ENCODE results near the gene S1PR5. TPM values are rescaled to one million over a fixed set of nuclear protein-coding genes. Genes with fewer than 3 reads are reported as not detected.

The S1PR5 gene
- total RNA-seq, 1 donor from 2014 or later = not detected

DNA sequence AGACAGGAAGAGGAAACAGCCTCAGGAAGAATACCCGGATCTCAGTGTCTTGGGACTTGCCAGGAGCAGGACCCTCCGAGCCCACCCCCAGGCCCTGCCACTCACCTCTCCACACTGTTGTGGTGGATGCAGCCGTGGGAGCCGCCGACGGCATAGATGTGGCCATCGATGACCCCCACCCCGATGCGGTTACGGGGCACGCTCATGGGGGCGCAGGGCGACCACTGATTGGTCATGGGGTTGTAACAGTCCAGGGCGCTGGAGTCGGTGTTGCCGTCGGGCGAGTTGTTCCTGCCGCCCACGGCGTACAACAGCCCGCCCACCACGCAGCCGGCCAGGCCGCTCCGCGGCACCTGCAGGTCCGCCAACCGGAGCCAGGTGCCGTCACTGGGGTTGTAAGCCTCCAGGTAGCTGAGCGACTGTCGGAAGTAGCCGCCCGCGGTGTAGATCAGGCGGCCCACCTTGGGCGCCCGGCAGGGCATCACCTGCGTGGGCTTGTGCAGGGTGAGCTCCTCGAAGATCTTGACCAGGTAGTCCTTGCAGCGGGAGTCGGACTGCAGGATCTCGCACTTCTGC is 25.7 kb downstream of the S1PR5 start:
- H3K4me3 ChIP-seq (ENCODE audit: low read depth, low read length) = no peak overlapping the region
- DNase-seq (ENCODE audit: low read depth) = no peak
- TF ChIP-seq, protein P1, sequence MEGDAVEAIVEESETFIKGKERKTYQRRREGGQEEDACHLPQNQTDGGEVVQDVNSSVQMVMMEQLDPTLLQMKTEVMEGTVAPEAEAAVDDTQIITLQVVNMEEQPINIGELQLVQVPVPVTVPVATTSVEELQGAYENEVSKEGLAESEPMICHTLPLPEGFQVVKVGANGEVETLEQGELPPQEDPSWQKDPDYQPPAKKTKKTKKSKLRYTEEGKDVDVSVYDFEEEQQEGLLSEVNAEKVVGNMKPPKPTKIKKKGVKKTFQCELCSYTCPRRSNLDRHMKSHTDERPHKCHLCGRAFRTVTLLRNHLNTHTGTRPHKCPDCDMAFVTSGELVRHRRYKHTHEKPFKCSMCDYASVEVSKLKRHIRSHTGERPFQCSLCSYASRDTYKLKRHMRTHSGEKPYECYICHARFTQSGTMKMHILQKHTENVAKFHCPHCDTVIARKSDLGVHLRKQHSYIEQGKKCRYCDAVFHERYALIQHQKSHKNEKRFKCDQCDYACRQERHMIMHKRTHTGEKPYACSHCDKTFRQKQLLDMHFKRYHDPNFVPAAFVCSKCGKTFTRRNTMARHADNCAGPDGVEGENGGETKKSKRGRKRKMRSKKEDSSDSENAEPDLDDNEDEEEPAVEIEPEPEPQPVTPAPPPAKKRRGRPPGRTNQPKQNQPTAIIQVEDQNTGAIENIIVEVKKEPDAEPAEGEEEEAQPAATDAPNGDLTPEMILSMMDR (conservative IDR thresholded peaks at IDR 0.05; ENCODE audit: low read depth, low read length) = no peak

DNA sequence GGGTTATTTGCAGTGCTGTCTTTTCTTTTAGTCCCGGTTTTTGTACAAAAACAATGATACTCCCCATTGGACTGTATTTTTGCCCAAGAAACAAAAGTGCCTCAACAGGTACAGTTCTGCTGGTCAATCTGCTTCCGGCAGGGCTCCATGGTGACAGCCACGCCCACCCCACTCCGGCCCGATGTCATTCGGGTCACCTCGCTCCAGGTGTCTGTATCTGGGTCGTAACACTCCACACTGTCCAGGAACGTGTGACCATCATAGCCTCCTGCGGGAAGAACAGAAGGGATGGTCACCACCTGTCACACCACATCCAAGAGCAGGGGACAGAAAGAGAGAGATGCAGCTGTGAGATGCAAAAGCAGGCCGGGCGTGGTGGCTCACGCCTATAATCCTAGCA is 30.7 kb downstream of the S1PR5 start:
- no peak for DNase-seq (ENCODE audit: low read depth)
- H3K4me3 ChIP-seq (ENCODE audit: low read depth, low read length) = no peak overlapping the region
- TF ChIP-seq, protein P1 (conservative IDR thresholded peaks at IDR 0.05; ENCODE audit: low read depth, low read length) = no peak

DNA sequence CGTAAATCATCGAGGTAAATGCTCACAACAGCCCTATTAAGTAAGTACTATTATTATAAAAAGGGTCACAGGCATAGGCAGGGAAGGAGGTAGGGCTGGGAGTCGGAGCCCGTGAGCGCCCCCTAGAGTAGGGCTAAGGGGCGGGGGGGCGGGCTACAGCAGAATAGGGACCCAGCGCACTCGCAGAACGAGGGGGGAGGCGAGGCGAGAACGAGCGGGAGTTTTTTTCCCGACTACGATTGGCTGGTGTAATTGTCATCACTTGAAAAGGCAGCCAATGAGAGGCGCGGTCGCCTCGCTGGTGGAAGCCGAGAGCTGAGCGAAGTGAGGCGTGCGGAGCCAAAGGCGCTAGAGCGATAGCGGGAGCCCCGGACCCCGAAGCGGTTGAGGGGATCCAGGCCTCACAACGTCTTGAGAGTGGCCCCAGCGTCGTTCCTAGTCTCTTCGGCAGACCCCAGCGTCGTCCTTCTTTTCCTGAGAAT is 38.3 kb downstream of the S1PR5 start:
- DNase-seq (ENCODE audit: low read depth) = no peak
- TF ChIP-seq, protein P1 (conservative IDR thresholded peaks at IDR 0.05; ENCODE audit: low read depth, low read length) = peak; percentile 45
- H3K4me3 ChIP-seq (ENCODE audit: low read depth, low read length) = peak overlapping the region; percentile 28

- H3K4me3 ChIP-seq (ENCODE audit: low read depth, low read length) = peak overlapping the region; percentile 5
- TF ChIP-seq, protein P1 (conservative IDR thresholded peaks at IDR 0.05; ENCODE audit: low read depth, low read length) = no peak
- no peak for DNase-seq (ENCODE audit: low read depth)
These were observed 38.8 kb downstream of the S1PR5 start for GRCh38 chr19:10478476-10478875.

- TF ChIP-seq, protein P1 (conservative IDR thresholded peaks at IDR 0.05; ENCODE audit: low read depth, low read length) = no peak
- no peak overlapping the region for H3K4me3 ChIP-seq (ENCODE audit: low read depth, low read length)
- DNase-seq (ENCODE audit: low read depth) = no peak
These were observed 42.2 kb downstream of the S1PR5 start for GRCh38 chr19:10474962-10475451.

DNA sequence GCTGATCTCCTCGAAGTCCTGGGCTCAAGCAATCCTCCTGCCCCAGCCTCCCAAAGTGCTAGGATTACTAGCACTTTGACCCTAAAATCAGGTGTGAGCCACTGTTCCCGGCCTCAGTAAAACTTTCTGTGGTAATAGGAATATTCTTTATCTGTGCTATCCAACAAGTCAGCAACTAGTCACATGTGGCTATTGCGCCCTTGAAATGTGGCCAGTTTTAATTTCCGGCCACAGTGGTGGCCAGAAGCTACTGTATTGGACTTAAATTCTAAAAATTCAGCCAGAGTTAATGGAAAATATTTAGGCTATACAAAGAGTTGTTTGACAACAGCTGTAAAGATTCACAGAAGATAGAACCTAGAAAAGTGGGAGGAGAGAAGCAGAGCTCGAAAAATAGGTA is 44.1 kb downstream of the S1PR5 start:
- no peak for DNase-seq (ENCODE audit: low read depth)
- TF ChIP-seq, protein P1 (conservative IDR thresholded peaks at IDR 0.05; ENCODE audit: low read depth, low read length) = no peak

GRCh38 chr19:10471909-10472308 is 45.3 kb downstream of the S1PR5 start:
- no peak for DNase-seq (ENCODE audit: low read depth)
- TF ChIP-seq, protein P1 (conservative IDR thresholded peaks at IDR 0.05; ENCODE audit: low read depth, low read length) = peak; percentile 44
- no peak overlapping the region for H3K4me3 ChIP-seq (ENCODE audit: low read depth, low read length)

More for the DNA sequence above, 44.1 kb downstream of the S1PR5 start:
- H3K4me3 ChIP-seq (ENCODE audit: low read depth, low read length) = no peak overlapping the region
